HT1080 (cell line): ENCODE results near the gene DDHD1. TPM values are rescaled to one million over a fixed set of nuclear protein-coding genes. Genes with fewer than 3 reads are reported as not detected.

ENCODE experiments used
- DNase-seq: peaks from one replicate; pipeline ENCODE4 v3.0.0-alpha.2; 2015; ENCODE audit warnings: low read depth
- total RNA-seq: library from RNA; depleted of rRNA; stranded (reverse); fragments of >200 nt; shearing (Covaris generic); gene quantifications from 2 replicates; pipeline ENCODE4 v1.2.3, GENCODE V29; 2014

Gene DDHD1
- total RNA-seq, 1 experiment from 2014 or later = 8.3 TPM

DNA sequence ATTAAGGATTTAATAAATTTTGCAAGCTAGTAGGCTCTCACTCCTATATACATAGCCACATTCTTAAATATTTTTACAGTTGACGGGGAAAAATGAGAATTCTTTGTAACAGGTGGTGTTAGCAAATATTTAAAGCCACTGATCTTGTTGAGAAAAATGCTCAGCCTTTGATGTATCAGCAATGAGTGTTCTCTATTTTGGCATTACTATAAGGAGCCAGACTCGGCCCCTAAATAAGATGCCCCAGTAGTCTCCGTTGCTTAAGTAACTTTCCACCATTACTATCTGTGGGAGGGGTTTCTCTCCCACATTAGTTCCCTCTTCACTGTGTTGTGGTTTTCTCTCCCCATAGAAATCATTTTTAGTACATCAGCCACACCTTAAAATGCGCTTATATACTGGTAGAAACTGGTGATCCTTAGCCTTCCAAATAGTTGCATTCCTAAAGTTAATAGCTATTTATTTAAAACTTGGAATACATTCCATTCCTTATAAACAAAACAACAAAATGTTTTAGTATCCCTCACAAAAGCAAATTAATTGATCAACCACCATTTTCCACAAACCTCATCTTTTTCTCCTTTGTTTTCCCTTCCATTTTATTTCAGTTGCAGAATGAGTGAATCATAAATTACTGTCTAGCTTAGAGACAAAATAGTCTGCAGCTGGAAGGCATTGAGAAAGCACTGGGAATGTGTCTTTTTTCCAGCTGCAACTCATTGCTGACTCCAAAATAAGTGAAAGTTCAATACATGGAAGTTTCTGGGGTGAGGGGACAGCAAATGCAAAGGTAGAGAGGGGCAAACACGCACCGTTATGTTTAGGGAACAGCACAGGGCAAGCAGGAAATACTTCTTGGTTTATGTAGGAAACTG is 117.5 kb downstream of the DDHD1 start:
- DNase-seq = no peak

DNA sequence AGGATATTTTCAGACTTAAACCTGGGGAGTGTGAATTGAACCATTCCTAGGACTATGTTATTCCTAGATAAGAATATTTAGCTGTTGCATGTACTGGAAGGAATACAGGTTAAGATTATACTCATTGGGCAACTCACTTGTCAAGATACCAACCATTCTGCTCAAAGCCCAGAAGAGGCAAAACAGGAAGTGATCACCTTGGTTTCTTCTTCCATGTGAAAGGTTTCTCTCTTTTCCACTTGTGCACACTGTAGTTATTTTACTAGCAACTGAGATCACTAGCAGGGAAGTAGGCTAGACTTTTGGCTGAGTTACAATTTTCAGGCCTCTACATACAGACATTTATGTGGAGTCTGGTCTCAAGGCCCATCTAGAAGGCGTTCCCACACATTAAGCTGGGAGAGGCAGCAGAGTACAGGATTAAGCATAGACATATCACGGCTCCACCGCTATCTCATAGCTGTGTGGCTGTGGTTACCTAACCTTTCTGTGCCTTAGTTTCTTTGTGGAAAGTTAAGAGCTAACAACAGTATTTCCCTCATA is 118.4 kb downstream of the DDHD1 start:
- DNase-seq = no peak

DNA sequence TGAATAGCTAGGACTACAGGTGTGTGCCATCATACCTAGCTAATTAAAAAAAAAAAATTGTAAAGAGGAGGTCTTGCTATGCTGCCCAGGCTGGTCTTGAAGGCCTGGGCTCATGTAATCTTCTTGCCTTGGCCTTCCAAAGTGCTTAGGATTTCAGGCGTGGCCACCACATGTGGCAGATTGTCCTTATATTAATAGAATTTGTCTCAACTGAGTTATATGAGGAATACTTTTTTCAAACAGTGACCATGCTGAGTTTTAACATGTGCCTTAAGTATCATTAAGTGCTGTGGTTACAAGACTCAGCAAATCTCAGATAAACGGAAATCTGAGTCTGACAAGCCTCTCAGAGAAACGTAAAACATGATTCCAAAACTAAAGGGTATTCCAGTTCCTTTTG is 119.1 kb downstream of the DDHD1 start:
- DNase-seq = no peak

DNA sequence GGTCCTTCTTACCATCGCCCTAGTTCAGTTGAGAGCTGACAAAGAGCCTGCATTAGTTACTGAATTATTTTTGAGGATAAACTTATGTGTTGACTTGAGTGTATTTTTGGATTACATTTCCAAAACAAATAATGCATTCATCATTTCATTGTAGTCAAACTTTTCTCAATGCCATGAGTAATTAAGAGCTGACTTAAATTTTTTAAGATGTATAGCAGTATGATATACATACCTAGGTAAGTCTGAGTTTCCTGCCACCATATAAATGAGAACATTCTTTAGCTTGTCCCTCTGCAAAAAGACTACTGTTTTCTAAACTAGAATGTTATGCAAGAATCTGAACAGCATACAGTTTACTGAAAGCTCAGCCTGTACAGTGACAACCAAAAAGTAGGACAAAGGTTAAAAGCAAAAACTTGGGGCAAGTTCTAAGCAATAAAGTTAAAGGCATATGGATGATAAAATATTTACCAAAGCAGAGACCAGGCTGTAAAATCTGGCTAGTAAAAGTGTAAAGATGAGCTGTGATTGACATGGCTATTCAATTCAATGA is 120.2 kb downstream of the DDHD1 start:
- no peak for DNase-seq

DNA sequence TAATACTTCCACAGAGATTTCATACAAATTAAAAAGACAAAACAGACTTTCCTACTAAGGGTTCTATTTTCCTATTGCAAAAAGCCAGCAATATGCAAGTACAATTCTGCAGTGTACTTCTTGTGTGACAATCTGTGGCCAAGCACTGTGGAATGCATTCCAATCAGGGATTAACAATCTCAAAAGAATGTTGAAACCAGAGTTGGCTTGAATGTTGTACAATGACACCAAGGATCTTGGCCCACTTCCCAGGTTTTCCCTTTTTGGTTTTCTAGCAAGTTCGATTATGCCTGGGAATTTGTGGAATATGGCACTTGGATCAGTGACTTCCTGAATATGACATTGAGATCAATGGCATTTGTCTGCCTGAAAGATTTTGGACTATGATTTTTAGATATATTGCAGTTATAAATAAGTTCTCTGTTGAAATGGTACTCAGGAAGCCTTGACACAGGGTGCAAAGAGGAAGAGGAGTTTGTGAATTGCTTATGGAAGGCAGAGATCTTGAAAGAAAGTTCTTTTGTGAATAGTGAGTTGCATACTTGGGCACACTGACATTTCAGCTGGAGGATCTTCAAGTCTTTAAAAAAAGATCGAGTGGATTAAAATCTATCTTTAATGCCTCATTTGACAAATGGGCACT is 120.8 kb downstream of the DDHD1 start:
- peak; percentile 78 for DNase-seq

DNA sequence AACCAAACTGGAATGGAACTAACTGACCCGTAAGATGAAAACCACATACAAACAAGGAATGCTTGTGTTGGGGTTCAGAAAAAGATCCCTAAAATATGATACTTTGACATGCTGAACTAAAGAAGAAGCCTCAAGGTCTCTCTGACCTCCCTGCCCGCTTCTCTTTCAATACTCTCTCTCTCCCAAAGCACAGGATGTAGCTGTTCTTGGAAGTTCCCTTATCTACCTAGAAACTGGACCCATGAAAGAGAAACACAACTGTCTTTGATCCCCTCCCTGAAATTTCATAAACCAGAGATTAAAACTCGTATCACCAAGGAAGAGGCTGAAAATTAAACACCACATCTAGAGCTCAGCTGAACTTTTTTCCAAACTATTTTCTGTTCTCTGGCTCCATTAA is 125.6 kb downstream of the DDHD1 start:
- DNase-seq = no peak

DNA sequence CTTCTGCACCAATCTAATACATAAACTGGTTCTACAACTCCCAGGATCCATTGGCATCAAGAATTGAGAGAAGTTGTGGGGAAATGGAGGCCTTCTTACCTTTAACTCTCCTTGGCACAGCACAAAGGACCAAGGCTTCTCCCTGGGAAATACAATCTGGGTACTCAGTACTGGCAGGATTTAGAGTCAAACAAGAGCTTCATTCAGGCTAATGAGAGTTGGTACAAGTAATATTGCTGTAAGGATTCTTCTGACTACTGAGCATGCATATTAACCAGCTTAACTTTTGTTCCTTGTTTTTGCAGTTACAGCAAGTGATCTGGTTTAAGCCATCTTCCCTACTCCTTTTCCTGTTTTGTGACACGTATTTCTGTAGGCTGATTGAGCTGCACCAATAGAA is 126.1 kb downstream of the DDHD1 start:
- no peak for DNase-seq

DNA sequence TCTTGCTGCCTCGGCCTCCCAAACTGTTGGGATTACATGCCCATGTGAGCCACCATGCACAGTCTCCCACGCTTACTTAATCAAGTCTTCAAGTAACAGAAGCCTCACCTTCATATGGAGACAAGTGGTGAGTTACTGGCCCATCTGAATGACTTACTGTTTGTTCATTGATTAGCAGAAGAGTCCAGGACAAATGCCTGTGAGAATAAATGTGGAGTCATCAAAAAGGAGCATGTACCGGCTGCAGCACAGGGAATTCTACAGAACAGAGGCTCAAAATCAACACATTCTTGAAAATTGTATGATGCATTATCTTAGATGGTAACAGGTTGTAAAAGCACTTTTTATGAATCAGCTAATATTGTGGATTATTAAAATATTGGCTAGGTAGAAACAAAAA is 129.8 kb downstream of the DDHD1 start:
- no peak for DNase-seq

DNA sequence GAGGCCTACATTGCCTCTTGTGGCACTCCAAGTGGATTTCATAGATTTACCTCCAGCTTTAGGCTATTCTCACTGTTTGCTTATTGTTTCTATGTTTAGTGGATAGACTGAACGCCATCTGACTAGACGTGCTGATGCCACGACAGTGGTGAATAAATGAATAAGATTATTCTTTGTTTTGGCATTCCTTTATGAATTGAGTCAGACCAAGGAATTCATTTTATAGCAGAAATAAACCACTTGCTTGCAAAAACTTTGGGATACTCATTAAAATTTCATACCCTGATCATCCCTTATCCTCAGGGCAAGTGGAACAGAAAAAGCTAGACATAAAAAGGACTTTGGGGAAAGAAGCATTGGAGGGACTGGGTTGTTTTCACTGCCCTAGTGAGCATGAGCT is 130.5 kb downstream of the DDHD1 start:
- DNase-seq = peak; percentile 6

DNA sequence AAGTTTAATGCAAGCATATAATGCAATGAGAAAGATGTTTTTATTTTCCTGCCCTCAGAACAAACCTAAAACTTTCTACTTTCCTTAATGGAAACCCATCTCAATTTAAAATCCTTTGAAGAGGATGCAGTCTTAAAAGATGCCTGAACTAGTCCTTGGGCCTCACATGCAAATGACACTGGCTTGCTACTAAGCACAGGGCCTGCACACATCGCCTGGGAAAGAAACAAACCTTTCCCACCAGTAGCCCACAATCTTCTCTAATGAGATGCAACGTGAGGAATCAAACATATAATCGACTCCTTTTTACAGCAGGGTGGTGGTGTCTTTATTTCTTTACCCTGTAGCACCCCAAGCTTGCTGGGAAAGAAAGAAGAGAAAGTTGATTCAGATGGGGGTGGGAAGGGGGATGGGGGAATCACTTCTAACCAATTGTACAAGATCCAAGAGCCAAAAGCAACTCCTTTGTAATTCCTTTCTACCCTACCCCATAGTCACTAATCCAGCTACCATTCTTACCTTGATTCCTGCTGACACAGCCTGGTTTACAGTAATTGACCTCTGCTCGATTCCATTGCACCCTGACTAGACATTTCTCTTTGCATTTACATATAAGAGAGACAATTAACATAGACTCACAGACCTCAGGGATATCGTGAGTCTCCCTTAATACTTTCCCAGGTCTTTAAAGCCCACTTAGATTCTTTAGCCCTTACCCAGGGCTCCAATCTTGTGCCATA is 132.8 kb downstream of the DDHD1 start:
- DNase-seq = no peak

DNA sequence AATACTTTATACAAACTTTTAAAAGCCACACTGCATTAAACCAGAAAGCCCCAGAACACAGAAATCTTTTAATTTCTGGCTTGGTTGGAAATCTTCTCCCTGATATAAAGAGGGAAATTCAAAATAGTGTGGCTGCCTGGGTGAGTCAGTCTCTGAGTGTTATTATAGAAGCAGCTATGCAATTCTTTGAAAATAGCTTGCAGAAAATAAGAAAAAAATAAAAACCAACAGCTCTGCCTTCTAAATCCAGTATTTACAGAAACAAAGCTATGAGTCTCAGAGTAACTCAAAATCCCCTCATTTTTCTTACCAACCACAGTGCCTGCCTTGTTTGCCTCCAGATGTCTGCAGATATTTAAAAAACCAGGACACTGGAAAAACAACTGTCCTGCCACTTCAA is 133.7 kb downstream of the DDHD1 start:
- DNase-seq = no peak

DNA sequence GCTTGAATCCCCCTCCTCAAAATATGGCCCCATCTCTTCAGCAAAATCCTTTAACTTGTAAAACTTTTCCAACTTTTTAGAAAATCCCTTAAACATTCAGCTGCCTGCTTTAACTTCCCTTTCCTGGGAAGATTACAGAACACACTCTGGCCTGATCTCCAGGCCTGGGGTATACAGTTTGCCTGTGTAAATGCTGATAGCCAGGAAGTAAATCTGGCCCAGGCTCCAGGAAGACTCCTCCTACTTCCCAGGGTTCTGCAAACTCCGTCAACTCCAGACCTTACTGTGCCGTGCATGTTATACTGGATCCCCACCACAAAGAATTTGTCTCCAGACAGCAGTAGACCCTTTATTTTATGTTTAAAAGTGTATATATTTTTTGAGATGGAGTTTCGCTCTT is 135.3 kb downstream of the DDHD1 start:
- no peak for DNase-seq

DNA sequence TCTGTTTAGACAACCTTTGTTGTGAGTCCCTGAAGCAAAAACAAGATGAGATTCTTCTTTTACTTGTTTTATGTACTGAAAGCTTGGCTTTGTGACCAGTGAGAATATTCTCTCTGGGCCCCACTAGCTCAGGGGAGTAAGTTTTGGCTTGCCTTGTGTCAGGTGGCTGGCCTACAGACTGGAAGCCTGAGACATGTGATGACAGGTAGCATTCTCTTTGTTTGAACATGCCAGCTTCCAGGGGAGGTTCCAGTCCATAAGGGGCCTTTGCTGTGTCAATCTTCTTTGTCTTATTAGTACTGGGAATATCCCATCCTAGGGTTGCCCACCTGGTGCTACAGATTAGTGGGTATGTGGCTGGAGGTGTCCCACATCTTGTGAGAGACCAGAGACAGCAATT is 136.2 kb downstream of the DDHD1 start:
- DNase-seq = no peak

DNA sequence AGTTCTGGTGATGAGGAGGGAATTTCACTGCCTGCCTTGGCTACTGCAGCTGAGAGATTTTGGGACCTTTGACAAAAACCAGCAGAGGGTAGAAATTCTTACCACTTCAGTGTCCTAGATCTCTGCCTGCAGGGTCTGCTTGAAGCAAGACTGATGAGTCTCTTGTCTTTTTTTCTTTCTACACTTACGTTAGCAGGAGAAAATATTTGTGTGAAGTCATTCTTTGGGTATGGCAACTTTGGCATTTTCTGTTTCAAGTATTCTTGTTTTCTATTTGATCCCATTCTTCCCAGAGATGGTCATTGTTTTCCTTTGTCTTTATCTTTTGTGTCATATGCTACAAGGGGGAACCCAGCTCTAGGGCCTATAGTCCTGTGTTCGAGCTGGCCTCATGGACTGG is 136.6 kb downstream of the DDHD1 start:
- DNase-seq = no peak

DNA sequence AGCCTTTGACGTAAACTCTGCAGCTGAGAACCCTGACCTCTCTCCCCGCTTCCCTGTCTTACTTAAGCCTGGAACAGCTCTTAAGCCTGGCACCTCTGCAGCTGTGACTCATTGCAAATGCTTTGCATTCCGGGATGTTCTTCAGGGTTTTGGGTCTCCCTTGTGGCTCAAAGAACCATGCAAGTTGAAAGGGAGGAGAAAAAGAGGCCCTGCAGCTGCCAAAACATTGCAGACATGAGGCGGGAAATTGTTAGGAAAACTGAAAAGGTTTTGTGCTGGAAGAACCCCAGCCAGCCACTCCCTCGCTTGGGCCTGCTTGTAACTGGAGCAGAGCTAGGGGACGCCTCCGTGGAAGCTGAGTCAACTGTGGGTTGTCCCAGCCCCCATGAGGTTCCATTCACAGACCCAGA is 142.1 kb downstream of the DDHD1 start:
- peak; percentile 97 for DNase-seq

DNA sequence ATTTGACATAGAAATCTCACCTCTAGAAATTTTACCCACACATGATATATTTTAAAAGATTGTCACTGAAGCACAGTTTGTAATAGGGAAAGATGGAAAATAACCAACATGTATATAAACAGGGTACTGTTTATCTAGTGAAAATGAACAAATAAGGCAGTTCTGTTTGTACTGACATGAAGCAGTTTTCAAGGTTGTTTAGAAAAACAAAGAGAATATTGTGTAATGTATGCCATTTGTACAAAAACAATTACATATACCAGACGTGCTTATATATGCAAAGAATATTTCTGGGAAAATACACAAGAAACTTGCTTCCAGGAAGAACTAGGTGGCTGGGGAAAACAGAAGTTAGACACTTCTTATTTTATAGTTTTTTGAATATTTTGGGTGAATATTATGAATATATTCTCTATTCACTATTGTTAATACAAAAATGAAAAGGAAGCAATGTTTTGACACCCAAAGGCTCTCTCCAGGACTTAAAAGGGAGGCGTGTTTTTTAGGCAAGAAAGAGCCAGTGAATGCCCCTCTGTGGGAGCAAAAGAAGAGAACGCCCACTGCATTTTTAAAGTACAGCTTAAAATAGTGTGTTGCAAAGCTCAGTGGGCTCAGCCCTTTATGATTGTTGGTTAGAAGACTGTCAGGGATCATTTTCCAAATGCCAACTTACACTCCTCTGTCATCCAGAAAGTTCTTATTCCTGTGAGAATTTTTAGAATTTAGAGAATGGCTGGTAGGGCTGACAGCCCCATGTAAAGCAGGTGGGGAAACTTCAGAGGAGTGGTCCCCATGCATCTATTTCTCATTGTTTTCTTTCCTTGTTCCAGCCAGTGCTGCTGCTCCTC is 142.7 kb downstream of the DDHD1 start:
- no peak for DNase-seq

DNA sequence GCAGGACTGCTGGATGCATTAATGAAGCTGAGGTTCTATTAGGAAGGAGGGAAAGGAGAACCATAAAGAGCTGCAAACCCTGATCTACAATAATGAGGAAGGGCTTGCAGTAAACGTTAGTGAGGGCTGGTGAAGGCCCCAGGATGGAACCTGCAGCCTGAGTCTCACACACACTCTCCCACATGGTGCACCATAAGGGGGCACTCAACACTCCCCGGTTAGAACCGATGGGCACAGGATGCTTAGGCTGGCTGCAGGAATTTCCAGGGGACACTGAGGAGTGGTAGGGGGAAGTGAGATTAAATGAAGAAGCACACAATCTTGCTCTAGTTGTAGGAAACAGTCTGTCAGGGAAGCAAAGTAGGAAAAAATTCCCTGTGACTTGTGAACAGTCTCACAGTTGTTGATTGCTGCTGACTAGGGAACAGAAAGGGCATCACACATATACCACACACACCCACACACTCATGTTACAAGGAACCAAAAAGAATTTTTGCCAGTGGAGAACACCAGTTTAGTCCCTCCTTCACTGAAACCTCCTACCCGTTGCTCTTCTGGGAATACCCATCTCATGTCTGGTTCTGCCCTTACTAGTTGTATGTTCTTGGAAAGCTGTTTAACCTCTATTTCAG is 146.1 kb downstream of the DDHD1 start:
- DNase-seq = no peak

DNA sequence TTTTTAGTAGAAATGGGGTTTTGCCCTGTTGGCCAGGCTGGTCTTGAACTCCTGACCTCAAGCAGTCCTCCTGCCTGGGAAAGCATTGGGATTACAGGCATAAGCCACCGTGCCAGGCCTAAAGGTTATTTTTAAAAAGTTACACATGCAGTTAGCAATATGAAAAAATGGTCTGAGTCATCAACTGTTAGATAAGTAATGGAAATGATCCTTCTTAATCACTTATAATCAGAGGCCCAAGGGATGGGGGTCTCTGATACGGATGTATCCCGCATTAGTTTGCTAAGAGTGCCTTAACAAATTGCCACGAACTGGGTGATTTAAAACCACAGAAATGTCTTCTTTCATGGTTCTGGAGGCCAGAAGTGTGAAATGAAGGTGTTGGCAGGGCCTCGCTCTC is 148.1 kb downstream of the DDHD1 start:
- no peak for DNase-seq

DNA sequence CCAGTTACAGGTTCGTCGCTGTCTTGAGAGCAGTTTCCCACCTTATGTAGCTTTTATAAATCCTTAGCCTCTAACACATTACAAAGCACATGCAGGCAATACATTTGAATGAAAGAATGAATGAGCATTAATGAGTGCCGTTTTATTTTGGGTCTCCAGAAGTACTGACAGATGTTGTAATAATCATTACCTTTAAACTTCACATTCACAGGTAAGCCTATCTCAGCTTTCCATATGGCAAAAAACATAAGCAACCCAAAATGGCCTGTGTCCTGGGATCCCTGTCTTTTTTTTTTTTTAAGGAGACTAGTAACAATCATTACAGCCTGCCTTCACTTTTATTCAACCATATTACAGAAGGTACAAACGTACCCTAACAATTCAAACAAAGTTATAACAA is 149.3 kb downstream of the DDHD1 start:
- DNase-seq = no peak

DNA sequence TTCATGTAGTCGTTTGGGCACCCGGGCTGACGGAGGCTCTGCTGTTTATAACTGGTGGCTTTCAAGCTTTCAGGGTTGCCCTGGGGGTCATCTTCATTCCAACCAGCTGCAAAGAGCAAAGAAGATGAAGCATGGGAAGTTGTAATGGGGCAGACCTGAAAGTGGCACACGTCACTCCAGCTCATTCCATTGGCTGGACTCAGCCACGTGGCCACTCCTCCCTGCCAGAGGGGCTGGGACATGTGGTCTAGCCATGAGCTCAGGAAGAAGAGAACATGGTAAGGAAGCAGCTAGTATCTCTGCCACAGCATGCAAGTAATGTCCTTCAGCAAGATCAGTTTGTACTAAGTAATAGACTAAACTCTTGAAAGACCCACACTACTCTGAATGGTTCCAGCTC is 150.5 kb downstream of the DDHD1 start:
- peak; percentile 9 for DNase-seq
